HG02642 (cell line): ENCODE results near the gene CEACAM16.
"Not testable (repeated sequence)": the region's sequence is repeated elsewhere in the genome, so short reads cannot be mapped to it uniquely, and the experiment has no call there.

Experiments used
- ATAC-seq: cut with Tn5 transposase; IDR thresholded peaks from one replicate; pipeline ENCODE4 v1.9.1; 2021; ENCODE audit warnings: mild to moderate bottlenecking; ENCODE audit not compliant: unreplicated experiment, poor library complexity

Gene CEACAM16

GRCh38 chr19:44702551-44703176 lies 3.7 kb downstream of the CEACAM16 start:
- no peak for ATAC-seq

GRCh38 chr19:44703336-44704078 lies 4.6 kb downstream of the CEACAM16 start:
- ATAC-seq = no peak

- ATAC-seq = no peak
These were observed 6.0 kb downstream of the CEACAM16 start for GRCh38 chr19:44704982-44705381.

- no peak for ATAC-seq
These were observed 6.6 kb downstream of the CEACAM16 start for GRCh38 chr19:44705502-44706010.

GRCh38 chr19:44706506-44707236 lies 7.7 kb downstream of the CEACAM16 start:
- no peak for ATAC-seq

GRCh38 chr19:44707794-44708193 lies 8.8 kb downstream of the CEACAM16 start:
- no peak for ATAC-seq

- no peak for ATAC-seq
These were observed 10.0 kb downstream of the CEACAM16 start for GRCh38 chr19:44708940-44709339.

- ATAC-seq = not testable (repeated sequence)
These were observed 10.7 kb downstream of the CEACAM16 start for GRCh38 chr19:44709434-44710266.

- no peak for ATAC-seq
These were observed 11.5 kb downstream of the CEACAM16 start for GRCh38 chr19:44710483-44710882.

GRCh38 chr19:44712864-44713515 lies 14.0 kb downstream of the CEACAM16 start:
- ATAC-seq = no peak

GRCh38 chr19:44714597-44715169 lies 15.7 kb downstream of the CEACAM16 start:
- no peak for ATAC-seq

GRCh38 chr19:44717603-44718002 lies 18.7 kb downstream of the CEACAM16 start:
- ATAC-seq = no peak

GRCh38 chr19:44718441-44719261 lies 19.7 kb downstream of the CEACAM16 start:
- ATAC-seq = no peak

- no peak for ATAC-seq
These were observed 20.3 kb downstream of the CEACAM16 start for GRCh38 chr19:44719262-44719701.

GRCh38 chr19:44720396-44720795 lies 21.4 kb downstream of the CEACAM16 start:
- ATAC-seq = not testable (repeated sequence)

- ATAC-seq = no peak
These were observed 22.0 kb downstream of the CEACAM16 start for GRCh38 chr19:44720945-44721344.

GRCh38 chr19:44721369-44721768 lies 22.4 kb downstream of the CEACAM16 start:
- ATAC-seq = not testable (repeated sequence)
